ENCODE results near the gene RAB40AL. TPM values are rescaled to one million over a fixed set of nuclear protein-coding genes. Genes with fewer than 3 reads are reported as not detected.

RAB40AL gene, protein sequence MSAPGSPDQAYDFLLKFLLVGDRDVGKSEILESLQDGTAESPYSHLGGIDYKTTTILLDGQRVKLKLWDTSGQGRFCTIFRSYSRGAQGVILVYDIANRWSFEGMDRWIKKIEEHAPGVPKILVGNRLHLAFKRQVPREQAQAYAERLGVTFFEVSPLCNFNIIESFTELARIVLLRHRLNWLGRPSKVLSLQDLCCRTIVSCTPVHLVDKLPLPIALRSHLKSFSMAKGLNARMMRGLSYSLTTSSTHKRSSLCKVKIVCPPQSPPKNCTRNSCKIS
- 0.15 to 0.24 TPM in 2 of 5 replicates, not detected in the others for total RNA-seq (2022; extraction: Qiagen RNA extraction)

DNA sequence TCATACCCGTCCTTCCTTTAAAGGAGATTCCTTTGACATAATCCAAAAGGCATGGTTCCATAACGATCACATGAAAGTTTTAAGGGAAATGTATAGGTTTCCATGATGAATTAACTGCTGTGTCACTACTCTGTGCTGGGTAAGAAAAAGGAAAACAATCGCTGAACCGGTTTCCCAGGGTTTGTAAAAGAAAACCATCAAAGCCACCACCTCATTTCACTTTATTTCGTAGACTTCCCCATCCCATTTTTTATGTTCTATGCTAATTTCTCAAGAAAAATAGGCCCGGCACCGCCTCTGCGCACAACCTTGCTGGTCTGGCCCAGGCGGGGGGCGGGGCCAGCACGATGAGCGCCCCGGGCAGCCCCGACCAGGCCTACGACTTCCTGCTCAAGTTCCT, at the start of gene RAB40AL:
RAB40AL (plus strand) TSS at position 301 of the 400 bp plus-strand sequence; CDS start at position 348, 47 bp downstream.

Other genes starting within 250 kb of the RAB40AL start
- 4.7 to 6.9 TPM (median 5.9 TPM) in 5 replicates for gene GPRASP2, start 224.8 kb upstream of the RAB40AL start, total RNA-seq (2022; extraction: Qiagen RNA extraction)
- 3.2 to 4.0 TPM (median 3.7 TPM) in 5 replicates for gene GPRASP3, start 216.5 kb upstream of the RAB40AL start, total RNA-seq (2022; extraction: Qiagen RNA extraction)
- gene BEX1, start 126.9 kb downstream of the RAB40AL start, total RNA-seq (2022; extraction: Qiagen RNA extraction) = not detected in 5 replicates
- gene NXF3, start 155.9 kb downstream of the RAB40AL start, total RNA-seq (2022; extraction: Qiagen RNA extraction) = 0.15 to 0.17 TPM in 2 of 5 replicates, not detected in the others

All from A549 treated with CORT108297 at 1 μM for 4 hours (cell line).